Measurements from ENCODE around the gene SMYD1. TPM values are rescaled to one million over a fixed set of nuclear protein-coding genes. Genes with fewer than 3 reads are reported as not detected.

Gene SMYD1
- total and polyA plus RNA-seq, 3 donors from 2014 or later: 1.5 to 3.1 (median 2.4) TPM

GRCh38 chr2:88049622-88050021, 18.0 kb upstream of the SMYD1 start:
- H3K27ac ChIP-seq: no peak overlapping the region
- no peak for TF ChIP-seq CTCF (IDR thresholded peaks at IDR 0.05)
- no peak for TF ChIP-seq POLR2A (IDR thresholded peaks at IDR 0.05)
- 82 to 92% methylated on average over 1 of the region's 1 CpG for WGBS, 2 donors
- H3K27me3 ChIP-seq: no peaks in the 10 kb centered on the region
- H3K4me1 ChIP-seq: peaks cover 10% of the 10 kb centered on the region
- no peaks in the 10 kb centered on the region for H3K36me3 ChIP-seq (ENCODE audit: low read depth, missing control alignments)
- H3K9me3 ChIP-seq: no peaks in the 10 kb centered on the region
- no peak overlapping the region for H3K4me3 ChIP-seq
- intact Hi-C loops (cut with DNase I; ENCODE audit: low total_unique reads): no loop called here
- DNase-seq: no peak

DNA sequence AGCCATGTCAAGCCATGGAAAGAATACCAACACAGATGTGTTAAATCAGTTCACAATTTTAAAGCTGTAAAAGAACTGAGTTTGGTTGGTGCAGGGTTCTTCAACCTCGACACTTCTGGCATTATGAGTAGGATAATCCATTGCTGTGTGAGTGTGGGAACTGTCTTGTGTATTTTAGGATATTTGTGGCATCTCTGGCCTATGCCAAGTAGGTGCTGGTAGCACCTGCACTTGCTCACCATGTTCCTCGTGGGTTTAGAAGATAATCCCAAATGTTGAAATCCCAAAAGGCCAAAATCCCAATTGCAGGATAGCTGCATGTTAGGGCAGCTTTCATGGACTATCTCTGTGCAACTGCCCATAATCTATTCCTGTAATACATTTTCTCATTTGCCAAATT, 15.8 kb upstream of the SMYD1 start:
- no peak overlapping the region for H3K27ac ChIP-seq

DNA sequence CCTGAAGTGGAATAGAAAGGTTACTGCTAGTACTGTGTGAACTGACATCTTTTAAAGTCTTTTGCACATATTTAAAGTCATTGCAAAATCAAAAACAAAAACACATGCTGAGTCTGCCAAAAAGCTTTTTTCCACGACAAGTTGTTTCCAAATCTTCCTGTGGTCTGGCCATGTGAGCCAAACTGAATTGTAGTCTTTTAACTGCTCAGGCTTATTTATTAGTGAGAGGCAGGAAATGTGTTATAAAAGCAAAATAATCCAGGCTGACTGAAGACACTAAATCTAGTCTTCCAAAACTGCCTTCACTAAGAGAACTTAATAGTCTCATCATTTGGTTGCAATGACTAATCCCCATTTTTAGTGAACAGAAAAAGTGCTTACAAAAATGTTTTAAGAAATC, 14.3 kb upstream of the SMYD1 start:
- Histone ChIP-seq H3K4me1 (peaks cover 10% of the 10 kb centered on the region), H3K27me3 (no peaks in the 10 kb centered on the region), H3K27ac (peak overlapping the region in 1 of 2 donors; percentile 25), H3K36me3 (ENCODE audit: low read depth, missing control alignments) (no peaks in the 10 kb centered on the region), H3K9me3 (no peaks in the 10 kb centered on the region), H3K4me3 (no peak overlapping the region)
- no peak for TF ChIP-seq POLR2A (IDR thresholded peaks at IDR 0.05)
- no peak for TF ChIP-seq CTCF (IDR thresholded peaks at IDR 0.05)
- WGBS, 2 donors: 3% methylated on average over 1 of the region's 1 CpG
- intact Hi-C loops (cut with DNase I; ENCODE audit: low total_unique reads): no loop called here
- DNase-seq: no peak

More for the DNA sequence above, 15.8 kb upstream of the SMYD1 start:
- intact Hi-C loops (cut with DNase I; ENCODE audit: low total_unique reads): no loop called here
- WGBS, 2 donors: 74 to 78% methylated on average over 2 of the region's 2 CpGs
- Histone ChIP-seq H3K36me3 (ENCODE audit: low read depth, missing control alignments) (no peaks in the 10 kb centered on the region), H3K4me1 (peaks cover 10% of the 10 kb centered on the region), H3K4me3 (no peak overlapping the region), H3K27me3 (no peaks in the 10 kb centered on the region), H3K9me3 (no peaks in the 10 kb centered on the region)
- TF ChIP-seq CTCF (IDR thresholded peaks at IDR 0.05): no peak
- TF ChIP-seq POLR2A (IDR thresholded peaks at IDR 0.05): no peak
- DNase-seq: no peak

- WGBS, 2 donors: 35 to 37% methylated on average over 10 of the region's 10 CpGs
- H3K4me1 ChIP-seq: peaks cover 10% of the 10 kb centered on the region
Measured at GRCh38 chr2:88053934-88054781, 13.5 kb upstream of the SMYD1 start.

More at GRCh38 chr2:88053934-88054781, 13.5 kb upstream of the SMYD1 start:
- H3K27ac ChIP-seq: peak overlapping the region; percentile 72 to 99
- H3K36me3 ChIP-seq (ENCODE audit: low read depth, missing control alignments): no peaks in the 10 kb centered on the region
- no peaks in the 10 kb centered on the region for H3K27me3 ChIP-seq
- TF ChIP-seq CTCF (IDR thresholded peaks at IDR 0.05): no peak
- intact Hi-C loops (cut with DNase I; ENCODE audit: low total_unique reads): no loop called here
- DNase-seq: no peak
- H3K4me3 ChIP-seq: peak overlapping the region; percentile 78 to 100
- H3K9me3 ChIP-seq: no peaks in the 10 kb centered on the region
